GM10266 (cell line): Measurements from ENCODE around the gene ULK4.
"Not testable (repeated sequence)": the region's sequence is repeated elsewhere in the genome, so short reads cannot be mapped to it uniquely, and the experiment has no call there.

Experiments used
- DNase-seq: peaks from one replicate; pipeline ENCODE4 v3.0.0; 2012; ENCODE audit errors: extremely low spot score
- TF ChIP-seq, protein P1 (sequence below): IDR thresholded peaks from 2 replicates; pipeline ENCODE4 v1.5.1; 2012; ENCODE audit warnings: mild to moderate bottlenecking, low read depth; ENCODE audit not compliant: control insufficient read depth, insufficient read depth; ENCODE audit errors: missing control alignments

Gene ULK4

DNA sequence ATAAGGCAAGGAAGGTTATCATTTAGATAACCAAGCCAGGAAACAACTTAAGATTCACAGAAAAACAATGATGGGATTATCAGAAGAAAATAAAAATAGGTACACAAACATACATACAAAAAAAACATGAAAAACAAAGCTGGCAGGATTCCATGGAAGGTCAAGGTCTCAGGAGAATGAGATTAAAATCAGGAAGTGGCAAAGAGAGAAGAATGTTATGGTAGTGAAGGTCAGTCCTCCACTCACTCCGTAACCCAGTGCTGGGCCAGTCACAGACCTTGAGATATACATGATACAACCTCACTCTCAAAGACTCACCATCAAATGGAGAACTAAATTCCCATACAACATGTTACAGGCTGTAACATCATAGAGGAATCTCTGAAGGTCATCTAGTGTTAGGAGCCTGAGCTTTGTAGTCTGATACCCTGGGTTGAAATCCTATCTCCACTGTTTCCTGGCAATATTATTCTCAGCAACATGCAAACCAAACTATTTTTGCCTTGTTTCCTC, 668.7 kb downstream of the ULK4 start:
- DNase-seq, result no peak
- TF ChIP-seq, protein P1, sequence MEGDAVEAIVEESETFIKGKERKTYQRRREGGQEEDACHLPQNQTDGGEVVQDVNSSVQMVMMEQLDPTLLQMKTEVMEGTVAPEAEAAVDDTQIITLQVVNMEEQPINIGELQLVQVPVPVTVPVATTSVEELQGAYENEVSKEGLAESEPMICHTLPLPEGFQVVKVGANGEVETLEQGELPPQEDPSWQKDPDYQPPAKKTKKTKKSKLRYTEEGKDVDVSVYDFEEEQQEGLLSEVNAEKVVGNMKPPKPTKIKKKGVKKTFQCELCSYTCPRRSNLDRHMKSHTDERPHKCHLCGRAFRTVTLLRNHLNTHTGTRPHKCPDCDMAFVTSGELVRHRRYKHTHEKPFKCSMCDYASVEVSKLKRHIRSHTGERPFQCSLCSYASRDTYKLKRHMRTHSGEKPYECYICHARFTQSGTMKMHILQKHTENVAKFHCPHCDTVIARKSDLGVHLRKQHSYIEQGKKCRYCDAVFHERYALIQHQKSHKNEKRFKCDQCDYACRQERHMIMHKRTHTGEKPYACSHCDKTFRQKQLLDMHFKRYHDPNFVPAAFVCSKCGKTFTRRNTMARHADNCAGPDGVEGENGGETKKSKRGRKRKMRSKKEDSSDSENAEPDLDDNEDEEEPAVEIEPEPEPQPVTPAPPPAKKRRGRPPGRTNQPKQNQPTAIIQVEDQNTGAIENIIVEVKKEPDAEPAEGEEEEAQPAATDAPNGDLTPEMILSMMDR, result no peak

DNA sequence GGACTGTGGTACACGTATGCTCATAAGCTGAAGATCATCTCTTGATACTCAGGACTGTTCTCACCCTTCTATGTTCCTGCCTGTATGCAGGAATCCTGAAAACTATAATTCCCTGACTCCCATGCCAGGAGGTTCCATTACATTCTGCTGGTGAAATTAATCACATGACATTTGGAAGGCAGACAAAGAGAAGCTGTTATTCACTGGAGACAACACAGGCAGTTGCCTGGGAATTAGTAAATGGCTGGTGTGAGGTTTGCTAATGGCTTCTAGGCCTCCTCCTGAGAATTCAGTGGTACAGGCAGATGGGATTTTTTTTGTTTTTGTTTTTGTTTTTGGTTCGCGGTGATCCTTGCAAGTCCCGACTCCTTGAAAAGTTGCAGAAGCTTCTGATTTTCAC, 671.2 kb downstream of the ULK4 start:
- TF ChIP-seq, protein P1, result no peak
- DNase-seq, result no peak

DNA sequence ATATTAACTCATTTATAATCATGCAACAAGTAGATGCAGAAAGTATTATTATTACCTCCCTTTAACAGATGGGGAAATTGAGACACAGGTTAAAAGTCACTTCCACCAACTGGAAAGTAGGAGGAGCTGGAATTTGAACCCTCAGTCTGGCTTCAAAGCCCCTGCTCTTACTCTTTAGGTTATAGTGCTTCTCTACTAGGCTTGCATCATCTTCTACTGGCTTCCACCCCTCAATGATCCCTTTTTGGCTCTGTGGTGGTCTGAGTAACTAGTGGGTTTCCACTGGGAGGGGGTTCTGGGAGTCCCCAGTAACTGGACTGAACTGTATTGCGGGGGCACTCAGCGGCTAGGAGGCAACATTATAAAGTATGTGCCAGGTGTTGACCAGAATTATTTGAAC, 671.6 kb downstream of the ULK4 start:
- TF ChIP-seq, protein P1, result no peak
- no peak for DNase-seq

DNA sequence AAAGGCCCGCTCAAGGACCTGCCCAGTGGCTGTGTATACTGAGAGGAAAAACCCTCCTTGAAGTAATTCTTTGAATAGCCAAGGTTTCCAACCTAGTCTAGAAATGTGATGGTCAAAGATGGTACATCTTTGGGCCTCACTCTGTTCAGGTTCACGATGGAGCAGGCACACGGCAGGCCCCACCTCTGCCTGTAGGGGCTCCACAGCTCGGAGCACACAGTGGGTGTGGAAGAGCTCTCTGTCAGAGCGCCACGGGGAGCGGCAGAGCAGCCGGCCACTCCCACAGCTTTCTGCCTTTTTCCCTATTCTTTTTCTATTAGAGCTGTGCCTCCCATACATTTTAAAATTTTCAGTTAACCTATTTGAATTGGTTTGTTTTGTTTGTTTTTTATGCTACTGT, 673.1 kb downstream of the ULK4 start:
- no peak for DNase-seq
- TF ChIP-seq, protein P1, result no peak

DNA sequence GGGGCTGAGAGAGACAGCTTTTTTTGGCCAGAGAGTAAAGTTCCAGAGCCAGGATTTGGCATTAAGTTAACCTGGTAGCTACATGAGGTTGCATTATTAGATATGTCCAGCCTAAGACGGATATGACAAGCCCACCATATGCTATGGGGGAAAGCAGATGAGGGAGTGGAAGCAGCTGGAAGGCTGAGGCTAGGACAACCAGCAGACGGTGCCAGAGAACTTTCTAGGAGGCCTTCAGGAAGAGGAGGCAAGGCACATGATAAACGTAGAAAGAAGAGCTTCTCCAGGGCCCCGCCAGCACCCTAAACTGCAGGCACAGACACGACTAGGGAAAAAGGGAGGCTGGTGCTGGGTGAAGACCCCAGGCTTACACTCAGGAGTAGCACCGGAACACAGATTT, 675.6 kb downstream of the ULK4 start:
- TF ChIP-seq, protein P1, result no peak
- no peak for DNase-seq

DNA sequence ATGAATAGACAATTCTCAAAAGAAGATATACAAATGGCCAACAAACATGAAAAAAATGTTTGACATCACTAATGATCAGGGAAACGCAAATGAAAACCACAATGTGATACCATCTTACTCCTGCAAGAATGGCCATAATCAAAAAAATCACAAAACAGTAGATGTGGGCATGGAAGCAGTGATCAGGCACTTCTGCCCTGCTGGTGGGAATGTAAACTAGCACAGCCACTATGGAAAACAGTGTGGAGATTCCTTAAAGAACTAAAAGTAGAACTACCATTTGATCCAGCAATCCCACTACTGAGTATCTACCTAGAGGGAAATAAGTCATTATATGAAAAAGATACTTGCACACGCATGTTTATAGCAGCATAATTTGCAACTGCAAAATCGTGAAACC, 677.0 kb downstream of the ULK4 start:
- DNase-seq, result not testable (repeated sequence)

DNA sequence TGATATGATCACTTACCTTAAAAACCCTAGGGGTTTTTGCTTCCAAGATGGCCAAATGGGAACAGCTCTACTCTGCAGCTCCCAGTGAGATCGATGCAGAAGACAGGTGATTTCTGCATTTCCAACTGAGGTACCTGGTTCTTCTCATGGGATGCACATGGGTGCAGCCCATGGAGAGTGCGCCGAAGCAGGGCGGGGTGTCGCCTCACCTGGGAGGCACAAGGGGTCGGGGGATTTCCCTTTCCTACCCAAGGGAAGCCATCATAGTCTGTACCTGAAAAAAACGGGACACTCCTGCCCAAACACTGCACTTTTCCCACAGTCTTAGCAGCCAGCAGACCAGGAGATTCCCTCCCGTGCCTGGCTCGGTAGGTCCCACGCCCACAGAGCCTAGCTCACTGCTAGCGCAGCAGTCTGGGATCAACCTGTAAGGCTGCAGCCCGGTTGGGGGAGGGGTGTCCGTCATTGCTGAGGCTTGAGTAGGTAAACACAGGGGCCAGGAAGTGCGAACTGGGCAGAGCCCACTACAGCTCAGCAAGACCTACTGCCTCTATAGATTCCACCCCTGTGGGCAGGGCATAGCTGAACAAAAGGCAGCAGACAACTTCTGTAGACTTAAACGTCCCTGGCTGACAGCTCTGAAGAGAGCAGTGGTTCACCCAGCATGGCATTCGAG, 684.0 kb downstream of the ULK4 start:
- no peak for DNase-seq
- TF ChIP-seq, protein P1, result no peak

DNA sequence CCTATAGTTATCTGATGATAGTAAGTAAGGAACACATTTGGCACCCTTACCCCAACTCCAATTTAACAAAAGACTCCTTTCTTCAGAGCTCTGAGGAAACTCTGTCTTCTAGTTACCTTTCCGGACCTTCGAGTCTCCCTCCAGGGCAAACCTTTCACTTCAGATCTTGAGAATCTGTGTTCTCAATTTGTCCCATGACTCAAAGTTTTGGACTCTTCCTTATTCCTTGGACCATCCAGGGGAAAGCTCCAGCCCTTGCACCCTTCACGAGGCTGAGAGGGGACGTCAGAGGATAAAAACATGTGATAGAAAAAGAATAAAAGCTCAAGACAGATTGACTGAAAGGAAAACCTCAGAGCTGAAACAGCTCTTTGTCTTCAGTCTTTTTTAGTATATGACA, 685.7 kb downstream of the ULK4 start:
- no peak for DNase-seq
- TF ChIP-seq, protein P1, result no peak
